ENCODE results near the gene RAI1. TPM values are rescaled to one million over a fixed set of nuclear protein-coding genes. Genes with fewer than 3 reads are reported as not detected.

The RAI1 gene
- total RNA-seq, 4 donors from 2014 or later: 17.0 to 36.3 (median 22.3) TPM

DNA sequence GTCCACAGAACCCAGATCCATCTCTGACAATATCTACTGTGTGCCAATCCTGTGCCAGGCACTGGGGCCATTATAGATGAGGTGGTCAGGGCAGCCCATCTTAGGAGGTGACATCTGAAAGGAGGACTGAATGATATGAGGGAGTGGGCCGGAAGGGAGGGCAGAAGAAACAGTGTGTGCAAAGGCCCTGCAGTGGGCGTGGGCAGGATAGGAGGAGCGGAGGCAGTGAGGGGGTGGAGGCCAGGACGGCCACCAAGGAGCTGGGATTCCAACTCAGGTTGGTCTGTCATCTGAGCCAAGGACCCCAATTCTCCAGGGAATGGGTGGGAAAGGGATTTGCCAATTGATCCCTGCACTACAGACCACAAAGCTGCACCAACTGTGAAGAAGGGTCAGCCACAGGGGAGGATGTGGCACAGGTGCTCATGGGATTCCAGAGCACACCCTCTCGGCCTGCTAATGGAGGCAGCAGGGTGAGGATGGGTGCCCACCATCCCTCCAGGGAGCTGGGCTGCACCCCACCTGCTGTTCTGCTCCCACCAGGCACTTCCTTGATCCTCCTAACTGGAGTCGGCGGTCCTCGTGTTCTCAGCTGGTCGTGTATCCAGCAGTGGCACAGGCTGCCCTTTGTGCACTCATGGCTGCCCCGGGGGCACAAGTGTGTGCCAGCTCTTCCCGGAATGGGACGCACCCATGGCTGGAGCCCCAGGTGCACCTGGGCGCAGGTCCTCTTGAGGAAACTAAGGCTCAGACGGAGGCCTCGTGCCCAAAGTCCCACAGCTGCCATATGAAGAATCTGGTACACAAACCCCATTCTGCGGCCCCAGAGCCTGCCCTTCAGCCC, 145.9 kb downstream of the RAI1 start:
- intact Hi-C loops (cut with DNase I): no loop called here
- no peak for TF ChIP-seq POLR2A (IDR thresholded peaks at IDR 0.05)
- TF ChIP-seq, protein P1, sequence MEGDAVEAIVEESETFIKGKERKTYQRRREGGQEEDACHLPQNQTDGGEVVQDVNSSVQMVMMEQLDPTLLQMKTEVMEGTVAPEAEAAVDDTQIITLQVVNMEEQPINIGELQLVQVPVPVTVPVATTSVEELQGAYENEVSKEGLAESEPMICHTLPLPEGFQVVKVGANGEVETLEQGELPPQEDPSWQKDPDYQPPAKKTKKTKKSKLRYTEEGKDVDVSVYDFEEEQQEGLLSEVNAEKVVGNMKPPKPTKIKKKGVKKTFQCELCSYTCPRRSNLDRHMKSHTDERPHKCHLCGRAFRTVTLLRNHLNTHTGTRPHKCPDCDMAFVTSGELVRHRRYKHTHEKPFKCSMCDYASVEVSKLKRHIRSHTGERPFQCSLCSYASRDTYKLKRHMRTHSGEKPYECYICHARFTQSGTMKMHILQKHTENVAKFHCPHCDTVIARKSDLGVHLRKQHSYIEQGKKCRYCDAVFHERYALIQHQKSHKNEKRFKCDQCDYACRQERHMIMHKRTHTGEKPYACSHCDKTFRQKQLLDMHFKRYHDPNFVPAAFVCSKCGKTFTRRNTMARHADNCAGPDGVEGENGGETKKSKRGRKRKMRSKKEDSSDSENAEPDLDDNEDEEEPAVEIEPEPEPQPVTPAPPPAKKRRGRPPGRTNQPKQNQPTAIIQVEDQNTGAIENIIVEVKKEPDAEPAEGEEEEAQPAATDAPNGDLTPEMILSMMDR (IDR thresholded peaks at IDR 0.05): no peak
- Histone ChIP-seq H3K4me1 (peaks cover 62 to 84% (median 67%) of the 10 kb centered on the region in 3 donors), H3K27me3 (no peaks in the 10 kb centered on the region), H3K36me3 (no peaks in the 10 kb centered on the region), H3K9me3 (no peaks in the 10 kb centered on the region), H3K27ac (peak overlapping the region; percentile 39 to 96 (median 92)), H3K4me3 (no peak overlapping the region)
- 74 to 97% methylated on average over 5 to 10 of the region's 16 CpGs for WGBS, 2 donors
- DNase-seq: no peak

DNA sequence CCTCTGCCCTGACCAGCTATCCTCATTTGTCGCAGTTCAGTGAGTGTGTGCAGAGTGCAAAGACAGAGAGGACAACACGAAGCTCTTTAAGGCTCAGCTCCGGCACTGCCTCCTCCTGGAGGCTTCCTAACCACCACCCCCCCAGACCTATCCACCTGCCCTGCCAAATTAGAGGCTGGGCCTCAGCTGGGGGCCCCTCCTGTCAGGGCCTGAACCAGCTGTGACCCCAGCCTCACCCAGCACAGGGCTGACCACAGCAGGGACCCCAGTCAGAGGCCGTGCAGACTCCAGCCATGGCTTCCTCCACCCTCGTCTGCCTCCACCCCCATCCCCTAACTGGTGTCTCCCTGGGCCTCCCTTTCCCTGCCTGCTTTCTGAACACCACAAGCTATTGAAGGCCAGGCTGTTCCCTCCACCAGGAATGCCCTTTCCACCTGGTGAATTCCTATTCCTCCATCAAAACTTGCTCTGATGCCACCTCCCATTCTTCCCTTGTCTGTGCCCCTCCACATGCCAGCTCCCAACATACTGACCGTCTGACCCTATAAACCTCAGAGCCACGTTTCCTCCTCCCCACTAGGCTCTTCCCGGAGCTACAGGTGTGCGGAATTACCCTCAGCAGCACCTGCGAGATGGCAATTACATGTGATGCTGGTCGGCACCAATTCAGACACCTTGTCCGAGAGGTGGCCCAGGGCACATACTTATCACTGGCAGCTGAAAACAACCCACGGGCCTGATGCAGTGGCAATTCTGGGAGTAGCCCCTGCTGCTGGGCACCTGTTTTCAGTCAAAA, 146.8 kb downstream of the RAI1 start:
- Histone ChIP-seq H3K36me3 (no peaks in the 10 kb centered on the region), H3K27ac (peak overlapping the region; percentile 39 to 52 (median 45)), H3K27me3 (no peaks in the 10 kb centered on the region), H3K4me1 (peaks cover 54 to 84% (median 58%) of the 10 kb centered on the region in 3 donors), H3K4me3 (no peak overlapping the region), H3K9me3 (no peaks in the 10 kb centered on the region)
- DNase-seq: no peak
- 81 to 84% methylated on average over 8 to 11 of the region's 13 CpGs for WGBS, 2 donors
- intact Hi-C loops (cut with DNase I): no loop called here
- TF ChIP-seq POLR2A (IDR thresholded peaks at IDR 0.05): no peak
- TF ChIP-seq, protein P1 (IDR thresholded peaks at IDR 0.05): no peak

DNA sequence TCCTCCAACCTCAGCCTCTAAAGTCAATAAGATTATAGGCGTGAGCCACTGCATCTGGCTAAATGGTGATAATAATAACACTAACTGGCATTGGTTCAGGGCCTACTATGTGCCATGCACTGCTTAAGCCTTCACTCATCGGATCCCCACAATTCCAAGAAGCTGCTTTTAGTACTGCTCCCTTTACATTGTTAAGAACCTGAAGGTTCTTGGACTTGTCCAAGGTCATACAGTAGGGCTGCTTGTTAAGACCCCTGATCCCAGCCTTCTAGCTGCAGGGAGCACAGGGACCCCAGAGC, 149.0 kb downstream of the RAI1 start:
- peaks cover 38 to 84% (median 47%) of the 10 kb centered on the region in 3 donors for H3K4me1 ChIP-seq
- no peak for DNase-seq

DNA sequence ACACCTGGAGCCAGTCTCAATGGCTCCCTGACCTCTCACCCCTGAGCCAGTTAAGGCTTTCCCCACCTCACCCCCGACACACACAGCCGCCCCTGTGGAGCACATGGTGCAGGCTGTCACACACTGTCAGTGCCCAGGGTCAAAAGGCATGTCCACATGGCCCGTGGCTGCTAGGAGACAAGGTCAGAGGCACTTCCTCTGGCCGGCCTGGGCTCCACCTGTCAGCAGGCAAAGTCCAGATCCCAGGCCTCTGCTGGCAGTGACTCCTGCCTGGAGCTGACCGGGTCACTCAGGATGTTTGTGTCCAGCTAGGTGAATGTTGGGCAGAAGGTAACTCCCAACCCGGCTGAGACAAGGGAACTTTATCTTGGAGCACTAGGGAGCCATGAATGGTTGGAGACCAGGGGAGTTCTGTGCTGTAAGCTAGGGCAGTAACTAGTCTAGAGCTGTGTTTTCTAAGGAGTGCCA, 149.5 kb downstream of the RAI1 start:
- peak overlapping the region in 3 of 4 donors; percentile 63 to 80 (median 72) for H3K27ac ChIP-seq
- 60 to 83% methylated on average over 1 of the region's 6 CpGs for WGBS, 2 donors
- H3K27me3 ChIP-seq: no peaks in the 10 kb centered on the region
- no peaks in the 10 kb centered on the region for H3K36me3 ChIP-seq
- peaks cover 38 to 84% (median 47%) of the 10 kb centered on the region in 3 donors for H3K4me1 ChIP-seq
- no peak overlapping the region for H3K4me3 ChIP-seq
- intact Hi-C loops (cut with DNase I): no loop called here
- no peak for DNase-seq
- TF ChIP-seq POLR2A (IDR thresholded peaks at IDR 0.05): no peak
- TF ChIP-seq, protein P1 (IDR thresholded peaks at IDR 0.05): no peak
- no peaks in the 10 kb centered on the region for H3K9me3 ChIP-seq

More for the DNA sequence above, 149.0 kb downstream of the RAI1 start:
- Histone ChIP-seq H3K4me3 (no peak overlapping the region), H3K9me3 (no peaks in the 10 kb centered on the region), H3K36me3 (no peaks in the 10 kb centered on the region), H3K27me3 (no peaks in the 10 kb centered on the region), H3K27ac (no peak overlapping the region)
- intact Hi-C loops (cut with DNase I): no loop called here
- TF ChIP-seq, protein P1 (IDR thresholded peaks at IDR 0.05): no peak
- no peak for TF ChIP-seq POLR2A (IDR thresholded peaks at IDR 0.05)
- WGBS, 2 donors: 85 to 89% methylated on average over 1 to 2 of the region's 2 CpGs

All from esophagus squamous epithelium (tissue), 5 donors.